ENCODE results near the gene GPBP1L1.

DNA sequence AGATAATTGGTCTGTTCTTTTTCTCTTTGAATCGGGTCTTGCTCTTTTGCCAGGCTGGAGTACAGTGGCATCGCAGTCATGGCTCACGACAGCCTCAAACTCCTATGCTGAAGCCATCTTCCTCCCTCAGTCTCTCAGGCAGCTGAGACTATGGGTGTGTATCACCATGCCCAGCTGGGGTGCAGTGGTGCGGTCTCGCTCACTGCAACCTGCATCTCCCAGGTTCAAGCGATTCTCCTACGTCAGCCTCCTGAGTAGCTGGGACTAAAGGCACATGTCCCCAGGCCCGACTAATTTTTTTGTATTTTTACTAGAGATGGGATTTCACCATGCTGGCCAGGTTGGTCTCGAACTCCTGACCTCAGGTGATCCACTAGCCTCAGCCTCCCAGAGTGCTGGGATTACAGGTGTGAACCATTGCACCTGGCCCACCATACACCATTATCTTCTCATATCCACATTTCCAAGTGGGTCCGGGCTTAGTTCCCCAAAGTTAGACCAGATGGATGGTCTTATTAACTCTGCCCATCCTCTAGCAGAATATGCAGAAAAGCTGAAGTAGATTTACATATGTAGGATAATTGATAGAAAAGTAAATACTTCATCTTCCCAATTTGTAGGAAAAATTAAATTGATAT is 75.6 kb downstream of the GPBP1L1 start:
- TF ChIP-seq, protein P1, sequence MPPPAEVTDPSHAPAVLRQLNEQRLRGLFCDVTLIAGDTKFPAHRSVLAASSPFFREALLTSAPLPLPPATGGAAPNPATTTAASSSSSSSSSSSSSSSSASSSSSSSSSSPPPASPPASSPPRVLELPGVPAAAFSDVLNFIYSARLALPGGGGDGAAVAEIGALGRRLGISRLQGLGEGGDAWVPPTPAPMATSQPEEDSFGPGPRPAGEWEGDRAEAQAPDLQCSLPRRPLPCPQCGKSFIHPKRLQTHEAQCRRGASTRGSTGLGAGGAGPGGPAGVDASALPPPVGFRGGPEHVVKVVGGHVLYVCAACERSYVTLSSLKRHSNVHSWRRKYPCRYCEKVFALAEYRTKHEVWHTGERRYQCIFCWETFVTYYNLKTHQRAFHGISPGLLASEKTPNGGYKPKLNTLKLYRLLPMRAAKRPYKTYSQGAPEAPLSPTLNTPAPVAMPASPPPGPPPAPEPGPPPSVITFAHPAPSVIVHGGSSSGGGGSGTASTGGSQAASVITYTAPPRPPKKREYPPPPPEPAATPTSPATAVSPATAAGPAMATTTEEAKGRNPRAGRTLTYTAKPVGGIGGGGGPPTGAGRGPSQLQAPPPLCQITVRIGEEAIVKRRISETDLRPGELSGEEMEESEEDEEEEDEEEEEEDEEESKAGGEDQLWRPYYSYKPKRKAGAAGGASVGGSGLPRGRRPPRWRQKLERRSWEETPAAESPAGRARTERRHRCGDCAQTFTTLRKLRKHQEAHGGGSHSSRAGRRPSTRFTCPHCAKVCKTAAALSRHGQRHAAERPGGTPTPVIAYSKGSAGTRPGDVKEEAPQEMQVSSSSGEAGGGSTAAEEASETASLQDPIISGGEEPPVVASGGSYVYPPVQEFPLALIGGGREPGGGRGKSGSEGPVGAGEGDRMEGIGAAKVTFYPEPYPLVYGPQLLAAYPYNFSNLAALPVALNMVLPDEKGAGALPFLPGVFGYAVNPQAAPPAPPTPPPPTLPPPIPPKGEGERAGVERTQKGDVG (CRISPR knock-in tag; IDR thresholded peaks at IDR 0.05; ENCODE audit: borderline replicate concordance): no peak
- no peak for TF ChIP-seq SRF (IDR thresholded peaks at IDR 0.05; ENCODE audit: low read depth, low read length)
- TF ChIP-seq, protein P2, sequence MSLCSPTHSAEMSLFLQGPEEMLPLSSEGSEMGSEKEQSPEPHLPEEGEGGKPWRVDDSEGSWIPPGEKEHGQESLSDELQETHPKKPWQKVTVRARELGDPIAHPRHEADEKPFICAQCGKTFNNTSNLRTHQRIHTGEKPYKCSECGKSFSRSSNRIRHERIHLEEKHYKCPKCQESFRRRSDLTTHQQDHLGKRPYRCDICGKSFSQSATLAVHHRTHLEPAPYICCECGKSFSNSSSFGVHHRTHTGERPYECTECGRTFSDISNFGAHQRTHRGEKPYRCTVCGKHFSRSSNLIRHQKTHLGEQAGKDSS (CRISPR knock-in tag; IDR thresholded peaks at IDR 0.05; ENCODE audit: borderline replicate concordance, low read depth): no peak
- no peak for TF ChIP-seq HINFP (CRISPR knock-in tag; IDR thresholded peaks at IDR 0.05; ENCODE audit: low read depth)
- TF ChIP-seq, protein P3, sequence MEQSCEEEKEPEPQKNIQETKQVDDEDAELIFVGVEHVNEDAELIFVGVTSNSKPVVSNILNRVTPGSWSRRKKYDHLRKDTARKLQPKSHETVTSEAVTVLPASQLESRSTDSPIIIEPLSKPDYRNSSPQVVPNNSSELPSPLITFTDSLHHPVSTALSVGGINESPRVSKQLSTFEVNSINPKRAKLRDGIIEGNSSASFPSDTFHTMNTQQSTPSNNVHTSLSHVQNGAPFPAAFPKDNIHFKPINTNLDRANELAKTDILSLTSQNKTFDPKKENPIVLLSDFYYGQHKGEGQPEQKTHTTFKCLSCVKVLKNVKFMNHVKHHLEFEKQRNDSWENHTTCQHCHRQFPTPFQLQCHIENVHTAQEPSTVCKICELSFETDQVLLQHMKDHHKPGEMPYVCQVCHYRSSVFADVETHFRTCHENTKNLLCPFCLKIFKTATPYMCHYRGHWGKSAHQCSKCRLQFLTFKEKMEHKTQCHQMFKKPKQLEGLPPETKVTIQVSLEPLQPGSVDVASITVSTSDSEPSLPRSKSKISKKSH (CRISPR knock-in tag; IDR thresholded peaks at IDR 0.05; ENCODE audit: borderline replicate concordance): no peak
- TF ChIP-seq PCBP2 (optimal IDR thresholded peaks at IDR 0.05; ENCODE audit: low read depth, low read length, poor library complexity, severe bottlenecking): no peak
- TF ChIP-seq, protein P4, sequence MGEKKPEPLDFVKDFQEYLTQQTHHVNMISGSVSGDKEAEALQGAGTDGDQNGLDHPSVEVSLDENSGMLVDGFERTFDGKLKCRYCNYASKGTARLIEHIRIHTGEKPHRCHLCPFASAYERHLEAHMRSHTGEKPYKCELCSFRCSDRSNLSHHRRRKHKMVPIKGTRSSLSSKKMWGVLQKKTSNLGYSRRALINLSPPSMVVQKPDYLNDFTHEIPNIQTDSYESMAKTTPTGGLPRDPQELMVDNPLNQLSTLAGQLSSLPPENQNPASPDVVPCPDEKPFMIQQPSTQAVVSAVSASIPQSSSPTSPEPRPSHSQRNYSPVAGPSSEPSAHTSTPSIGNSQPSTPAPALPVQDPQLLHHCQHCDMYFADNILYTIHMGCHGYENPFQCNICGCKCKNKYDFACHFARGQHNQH (CRISPR knock-in tag; IDR thresholded peaks at IDR 0.05): no peak
- no peak for TF ChIP-seq CEBPB (IDR thresholded peaks at IDR 0.05; ENCODE audit: borderline replicate concordance, low read depth, low read length)
- TF ChIP-seq, protein P5, sequence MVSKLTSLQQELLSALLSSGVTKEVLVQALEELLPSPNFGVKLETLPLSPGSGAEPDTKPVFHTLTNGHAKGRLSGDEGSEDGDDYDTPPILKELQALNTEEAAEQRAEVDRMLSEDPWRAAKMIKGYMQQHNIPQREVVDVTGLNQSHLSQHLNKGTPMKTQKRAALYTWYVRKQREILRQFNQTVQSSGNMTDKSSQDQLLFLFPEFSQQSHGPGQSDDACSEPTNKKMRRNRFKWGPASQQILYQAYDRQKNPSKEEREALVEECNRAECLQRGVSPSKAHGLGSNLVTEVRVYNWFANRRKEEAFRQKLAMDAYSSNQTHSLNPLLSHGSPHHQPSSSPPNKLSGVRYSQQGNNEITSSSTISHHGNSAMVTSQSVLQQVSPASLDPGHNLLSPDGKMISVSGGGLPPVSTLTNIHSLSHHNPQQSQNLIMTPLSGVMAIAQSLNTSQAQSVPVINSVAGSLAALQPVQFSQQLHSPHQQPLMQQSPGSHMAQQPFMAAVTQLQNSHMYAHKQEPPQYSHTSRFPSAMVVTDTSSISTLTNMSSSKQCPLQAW (CRISPR knock-in tag; IDR thresholded peaks at IDR 0.05): no peak
- no peak for TF ChIP-seq YEATS4 (CRISPR knock-in tag; IDR thresholded peaks at IDR 0.05; ENCODE audit: borderline replicate concordance)
- TF ChIP-seq ZNF513 (CRISPR knock-in tag; conservative IDR thresholded peaks at IDR 0.05): no peak
- TF ChIP-seq CTCF (CRISPR knock-in tag; IDR thresholded peaks at IDR 0.05): no peak
- no peak for TF ChIP-seq RFX5 (IDR thresholded peaks at IDR 0.05; ENCODE audit: low read depth, low read length)
- TF ChIP-seq CREB3 (CRISPR knock-in tag; IDR thresholded peaks at IDR 0.05): no peak
